HG03460 (cell line): ENCODE data around the gene TTC34.

Experiments
- ATAC-seq: cut with Tn5 transposase; IDR thresholded peaks from one replicate; pipeline ENCODE4 v1.9.1; 2021; ENCODE audit not compliant: unreplicated experiment

The TTC34 gene

GRCh38 chr1:2643414-2644077, 157.9 kb downstream of the TTC34 start:
- ATAC-seq = peak; percentile 6

- ATAC-seq = peak; percentile 84
Observed at GRCh38 chr1:2642560-2643413, 158.7 kb downstream of the TTC34 start.

DNA sequence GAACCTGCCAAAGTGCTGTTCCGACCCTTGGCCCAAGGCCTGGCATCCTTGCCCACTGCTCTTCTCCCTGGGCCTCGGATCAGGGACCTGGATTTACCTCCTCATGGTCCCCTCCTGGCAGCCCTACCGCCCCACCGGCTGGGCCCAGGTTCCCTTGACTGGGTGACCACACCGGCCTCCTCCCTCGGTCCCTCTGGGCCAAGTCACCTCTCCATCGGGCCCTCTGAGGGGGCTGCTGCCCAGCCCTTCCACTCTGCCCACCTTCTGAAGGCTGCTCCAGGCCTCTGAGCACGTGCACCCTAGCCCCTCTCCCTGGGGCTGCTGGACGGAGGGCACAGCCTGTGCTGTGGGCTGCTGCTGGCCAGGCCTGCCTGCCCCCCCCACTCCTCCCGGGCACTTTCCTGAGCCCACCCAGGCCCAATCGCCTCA, 159.3 kb downstream of the TTC34 start:
- no peak for ATAC-seq

DNA sequence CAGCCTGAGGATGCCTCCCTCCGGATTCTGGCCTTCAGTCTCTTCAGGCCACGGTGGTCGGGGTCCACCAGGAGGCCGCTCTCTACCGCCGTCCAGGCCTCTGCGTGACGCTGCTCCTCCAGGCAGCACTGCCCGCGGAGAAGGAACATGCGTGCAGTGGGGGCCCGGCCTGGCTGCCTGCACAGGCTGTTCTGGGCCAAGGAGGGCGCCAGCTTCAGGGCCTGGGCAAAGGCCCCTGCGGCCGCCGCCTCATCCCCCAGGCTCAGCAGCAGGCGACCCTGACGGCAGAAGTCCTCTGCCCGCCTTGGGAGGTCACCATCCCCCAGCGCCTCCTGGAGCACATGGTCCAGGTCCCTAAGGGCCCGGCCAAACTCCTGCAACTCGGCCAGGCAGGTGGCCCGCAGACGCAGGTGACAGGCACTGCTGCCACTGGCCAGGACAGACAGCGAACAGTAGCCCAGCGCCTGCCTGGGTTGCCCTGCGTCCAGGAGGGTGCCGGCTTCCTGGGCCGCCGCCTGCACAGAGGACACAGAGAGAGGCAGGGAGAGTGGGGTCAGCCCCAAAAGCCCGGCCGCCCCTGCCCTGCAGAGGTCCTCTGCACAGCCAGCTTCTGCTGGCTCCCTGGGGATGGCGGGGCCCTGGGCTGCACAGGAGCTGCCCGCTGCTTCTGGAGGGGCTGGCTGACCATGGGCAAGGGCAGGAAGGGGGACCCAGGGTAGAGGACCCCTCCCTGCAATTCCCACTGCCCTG, 159.9 kb downstream of the TTC34 start:
- ATAC-seq = no peak

DNA sequence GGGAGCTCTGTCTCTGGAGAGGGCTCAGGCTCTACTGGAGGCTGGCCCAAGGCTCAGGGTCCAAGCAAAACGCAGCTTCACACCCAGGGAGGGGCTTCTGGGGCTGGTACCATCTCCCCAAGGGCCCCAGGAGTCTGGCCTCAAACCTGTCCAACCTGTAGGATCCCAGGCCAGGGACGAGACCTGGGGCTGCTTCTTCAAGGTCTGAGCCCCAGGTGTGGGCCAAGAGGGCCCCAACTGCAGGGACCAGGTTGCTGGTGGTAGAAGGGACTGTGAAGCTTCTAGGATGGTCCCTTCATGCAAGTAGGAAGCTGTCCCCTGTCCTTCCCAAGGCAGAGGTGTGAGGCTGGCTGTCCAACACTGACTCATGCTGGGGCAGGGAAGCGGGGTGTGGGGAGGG, 160.9 kb downstream of the TTC34 start:
- no peak for ATAC-seq

DNA sequence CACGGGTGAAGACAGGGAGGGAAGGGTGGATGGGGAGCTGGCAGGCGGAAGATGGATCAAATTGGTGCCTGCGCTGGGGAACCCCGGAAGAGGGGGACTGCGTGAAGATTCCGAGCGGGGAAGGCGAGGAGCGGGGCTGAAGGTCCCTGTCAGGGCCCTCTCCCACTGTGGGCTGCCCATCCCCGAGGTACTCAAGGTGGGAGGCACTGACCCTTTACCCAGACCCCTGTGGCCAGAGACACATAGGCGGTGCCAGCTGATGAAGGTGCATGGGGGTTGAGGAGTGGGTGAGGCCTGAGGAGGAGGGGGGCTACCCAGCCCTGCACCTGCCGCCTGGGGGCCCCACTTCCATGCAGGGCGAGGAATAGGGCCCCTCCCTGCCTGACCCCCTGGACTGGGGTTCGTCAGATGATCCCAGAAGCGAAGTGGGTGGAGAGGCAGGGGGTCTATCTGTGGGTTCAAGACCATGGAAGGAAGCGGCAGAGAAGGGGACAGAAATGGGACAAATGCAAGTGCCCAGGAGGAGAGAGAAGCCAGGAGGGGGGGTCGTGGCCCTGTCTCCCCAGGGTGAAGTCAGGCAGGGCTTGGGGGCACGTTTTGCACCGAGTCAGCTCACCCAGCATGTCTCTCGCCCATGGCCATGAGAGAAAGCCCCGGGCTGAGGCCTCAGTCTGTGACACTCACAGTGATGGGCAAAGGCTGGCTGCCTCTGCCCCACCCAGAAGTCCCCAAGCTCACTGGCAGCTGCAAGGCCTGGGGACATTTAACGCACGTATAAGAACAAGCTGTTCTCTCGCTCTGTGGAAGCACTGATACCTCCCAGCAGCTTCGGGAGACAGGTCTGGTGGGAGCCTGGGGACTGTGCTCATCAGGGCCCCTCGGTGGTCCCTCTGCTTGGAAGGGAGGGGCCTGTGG, 161.6 kb downstream of the TTC34 start:
- no peak for ATAC-seq

DNA sequence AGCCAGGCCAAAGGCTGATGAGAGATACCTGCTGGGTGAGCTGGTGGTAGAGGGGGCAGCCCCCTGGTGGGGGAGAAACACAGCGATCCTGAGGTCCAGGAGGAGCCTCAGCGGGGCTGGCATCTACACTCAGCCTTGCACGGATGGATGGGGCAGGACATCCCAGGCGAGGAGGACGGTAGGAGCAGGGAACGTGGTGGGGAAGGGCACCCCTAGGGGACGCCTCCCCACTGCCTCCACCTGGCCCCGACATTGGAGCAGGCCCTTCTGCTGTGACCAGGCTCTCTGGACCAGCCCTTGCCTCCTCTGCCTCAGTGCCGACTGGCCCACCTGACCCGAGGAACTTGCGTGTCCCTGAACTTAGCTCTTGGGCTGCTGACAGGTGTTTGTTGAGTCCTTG, 162.3 kb downstream of the TTC34 start:
- no peak for ATAC-seq

- no peak for ATAC-seq
Observed at GRCh38 chr1:2638466-2639115, 162.9 kb downstream of the TTC34 start.

DNA sequence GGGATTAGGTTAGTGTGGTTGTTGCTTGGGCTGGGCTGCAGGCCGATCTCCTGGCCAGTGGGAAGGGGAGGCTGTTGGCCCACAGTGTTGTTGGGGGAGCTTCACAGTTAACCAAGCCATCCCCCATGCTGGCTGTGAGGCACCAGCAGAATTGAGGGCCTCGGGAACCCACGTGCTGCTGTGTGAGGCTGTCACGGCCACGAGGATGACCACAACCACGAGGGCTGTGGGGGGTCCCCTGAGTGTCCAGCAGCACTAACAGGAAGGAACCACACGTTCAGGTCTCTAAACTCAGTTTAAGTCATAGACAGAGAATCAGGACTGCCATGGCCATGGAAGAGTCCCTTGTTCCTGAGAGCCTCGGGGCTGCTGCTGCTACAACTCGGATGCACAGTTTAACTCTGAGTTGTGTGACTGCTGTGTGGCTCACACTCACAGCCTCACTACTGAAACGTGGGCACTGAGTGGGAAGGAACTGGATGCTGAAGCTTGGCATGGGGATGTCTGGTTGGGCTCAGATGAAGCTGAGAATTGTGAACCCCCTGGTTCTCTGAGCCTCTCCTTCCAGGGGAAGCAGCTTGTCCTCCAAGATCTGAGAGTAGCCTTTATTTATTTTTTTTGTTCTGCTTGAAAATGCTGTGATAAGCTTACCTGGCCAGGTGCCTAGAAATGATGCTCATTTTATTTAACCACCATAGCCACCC, 163.9 kb downstream of the TTC34 start:
- ATAC-seq = no peak

- ATAC-seq = no peak
Observed at GRCh38 chr1:2636733-2637132, 164.8 kb downstream of the TTC34 start.

DNA sequence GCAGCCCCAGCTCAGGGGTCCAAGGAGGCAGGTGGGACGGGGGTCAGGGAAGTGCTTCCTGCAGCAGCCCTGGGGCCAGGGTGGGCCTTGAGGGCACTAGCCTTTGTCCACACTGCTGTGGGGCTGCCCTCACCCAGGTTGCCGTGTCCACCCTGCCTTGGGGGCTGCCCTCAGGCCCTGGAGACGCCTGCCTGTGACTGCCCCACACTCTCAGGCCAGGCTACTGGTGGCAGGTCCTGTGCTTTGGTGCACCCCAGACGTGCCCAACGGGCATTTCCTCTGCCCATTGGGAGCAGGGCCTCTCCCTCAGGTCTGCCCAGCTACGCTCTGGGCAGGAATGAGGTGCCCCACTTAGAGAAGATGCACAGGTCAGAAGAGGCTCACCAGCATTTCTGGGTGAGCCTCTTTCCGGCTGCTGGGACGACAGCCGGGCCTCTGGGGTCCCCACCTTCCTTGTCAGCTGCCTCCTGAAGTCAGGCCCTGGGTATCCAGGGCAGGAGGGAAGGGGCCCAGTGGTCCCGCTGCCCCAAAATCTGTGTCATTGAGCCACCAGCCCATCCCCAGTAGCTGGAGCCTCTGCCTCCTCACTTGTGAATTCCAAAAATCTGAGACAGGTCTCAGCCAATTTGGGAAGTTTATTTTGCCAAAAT, 166.0 kb downstream of the TTC34 start:
- no peak for ATAC-seq

DNA sequence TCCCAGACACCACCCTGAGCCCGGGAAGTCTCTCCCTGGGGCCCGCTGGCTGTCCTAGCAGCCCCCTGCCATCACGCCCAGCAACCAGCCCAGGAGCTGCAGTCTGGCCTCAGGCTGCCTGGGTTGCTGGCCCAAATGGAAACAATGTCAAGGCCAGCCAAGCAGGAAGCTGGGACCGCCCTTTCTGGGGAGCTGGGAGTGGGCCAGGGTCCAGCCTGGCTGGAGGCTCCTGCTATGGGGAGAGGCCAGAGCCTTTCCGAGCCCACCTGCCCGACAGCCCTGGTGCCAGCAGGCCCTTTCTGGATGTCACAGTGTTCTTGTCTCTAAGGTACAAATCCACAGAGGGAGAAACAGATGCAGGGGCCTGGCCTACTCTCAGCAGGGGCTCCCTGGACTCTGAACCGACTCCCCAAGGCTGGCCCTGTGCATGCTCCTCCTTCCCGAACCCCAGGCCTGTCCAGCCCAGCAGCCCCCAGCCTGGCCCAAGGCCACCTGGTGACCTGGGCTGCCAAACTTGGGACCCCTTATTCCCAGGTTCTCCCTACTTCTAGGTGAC, 167.5 kb downstream of the TTC34 start:
- ATAC-seq = no peak

DNA sequence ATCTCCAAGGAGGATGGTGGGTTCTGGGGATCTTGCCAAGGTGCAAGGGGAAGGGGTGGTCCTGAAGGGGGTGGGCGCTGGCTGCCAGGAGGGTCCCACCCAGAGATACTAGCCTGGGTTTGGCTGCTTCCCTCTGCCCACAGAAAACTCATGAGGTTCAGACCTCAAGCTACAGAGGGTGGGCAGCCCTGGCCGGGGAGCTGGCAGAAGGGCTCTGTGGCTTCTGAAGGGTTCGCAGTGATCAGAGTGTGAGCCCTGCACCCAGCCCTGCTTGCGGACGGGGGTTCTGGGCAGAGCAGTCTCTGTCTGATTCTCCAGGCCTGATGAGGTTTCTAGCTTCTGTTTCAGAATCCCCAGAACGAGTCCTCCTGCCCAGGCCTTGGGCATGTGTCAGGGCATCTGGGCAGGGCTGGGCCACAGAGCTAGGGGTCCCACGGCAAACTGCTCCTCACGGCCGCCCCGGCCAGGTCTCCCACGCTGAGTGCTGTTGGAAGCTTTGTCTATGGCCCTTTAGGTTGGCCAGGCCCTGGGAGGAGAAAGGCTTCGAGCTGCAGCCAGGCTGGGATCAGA, 168.0 kb downstream of the TTC34 start:
- ATAC-seq = no peak

DNA sequence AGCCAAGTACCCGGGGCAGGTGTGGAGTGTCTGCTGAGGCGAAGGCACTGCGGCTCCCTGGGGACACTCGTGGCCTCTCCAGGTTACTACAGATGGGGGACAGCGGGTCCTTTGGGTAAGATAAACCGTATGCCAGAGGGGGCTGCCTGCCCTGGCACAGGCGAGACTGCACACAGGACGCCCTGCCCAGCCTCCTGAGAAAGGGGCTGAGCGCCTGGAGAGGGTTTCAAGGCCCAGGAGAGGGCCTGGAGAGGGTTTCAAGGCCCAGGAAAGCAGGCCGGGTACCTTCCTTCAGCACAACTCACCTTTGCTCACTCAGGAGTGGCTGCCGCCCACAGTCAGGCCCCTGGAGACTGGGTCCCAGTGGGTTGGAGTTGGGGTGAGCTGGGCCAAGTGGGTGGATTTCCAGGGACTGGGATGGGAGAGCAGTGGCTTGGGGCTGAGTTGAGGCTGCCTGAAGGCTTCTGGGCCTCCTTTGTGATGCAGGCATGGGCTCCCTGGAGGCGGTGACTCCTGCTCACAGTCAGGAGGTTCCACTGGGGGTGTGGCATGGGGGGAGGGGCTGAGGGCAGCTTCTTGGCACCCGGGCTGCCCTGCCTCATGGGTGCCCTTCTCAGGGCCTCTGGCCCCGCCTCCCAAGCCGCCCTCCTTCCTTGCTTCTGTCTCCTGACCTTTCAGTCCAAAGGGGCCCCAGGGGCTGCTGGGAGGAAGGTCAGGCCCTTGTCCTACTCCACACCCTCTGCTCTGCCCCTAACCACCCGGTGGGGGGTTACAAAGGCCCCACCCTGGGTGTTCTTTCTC, 168.7 kb downstream of the TTC34 start, which contains the start of gene MMEL1:
MMEL1 (minus strand) TSS at position 456 of the 801 bp plus-strand sequence. CDS start 3,532 bp downstream, outside the sequence.
- ATAC-seq = no peak

GRCh38 chr1:2632051-2632430, 169.5 kb downstream of the TTC34 start:
- ATAC-seq = no peak

GRCh38 chr1:2631136-2632050, 170.1 kb downstream of the TTC34 start:
- ATAC-seq = no peak
